Stimulated activated CD4-positive, alpha-beta T cell treated with anti-CD3 and anti-CD28 coated beads, Interleukin-1b, Interleukin-23, amount 100 ng/mL, for 4 hours (primary cell): ENCODE results near the gene MAGI2.
A peak's percentile ranks its signal among the peaks of the same experiment; 100 is the strongest.

ENCODE experiments used
- DNase-seq, 2 donors: peaks; one replicate each; pipeline ENCODE4 v3.0.0-alpha.2; 2020; ENCODE audit warnings: low read depth in 2 of 2

The MAGI2 gene

DNA sequence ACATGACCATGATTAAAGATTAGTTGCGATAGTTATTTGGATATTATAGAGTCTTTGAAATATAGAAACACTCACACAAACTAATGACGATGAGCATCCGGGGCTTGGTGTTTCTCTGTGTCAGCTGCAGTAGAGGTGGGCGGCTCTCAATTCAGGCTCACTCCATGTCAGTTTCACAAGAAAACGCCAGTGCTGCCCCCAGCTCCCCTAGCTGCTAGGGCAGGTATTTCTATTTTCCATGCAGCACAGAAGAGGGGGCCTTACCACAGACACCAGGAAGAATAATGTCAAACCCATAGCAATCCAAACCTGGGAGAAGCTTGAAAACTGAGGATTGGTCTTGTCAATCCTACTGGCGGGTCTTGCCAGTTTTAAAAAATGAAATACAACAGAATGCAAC, 1457.8 kb downstream of the MAGI2 start:
- no peak for DNase-seq

- DNase-seq, result no peak
Measured at GRCh38 chr7:77993838-77994237, 1459.6 kb downstream of the MAGI2 start.

DNA sequence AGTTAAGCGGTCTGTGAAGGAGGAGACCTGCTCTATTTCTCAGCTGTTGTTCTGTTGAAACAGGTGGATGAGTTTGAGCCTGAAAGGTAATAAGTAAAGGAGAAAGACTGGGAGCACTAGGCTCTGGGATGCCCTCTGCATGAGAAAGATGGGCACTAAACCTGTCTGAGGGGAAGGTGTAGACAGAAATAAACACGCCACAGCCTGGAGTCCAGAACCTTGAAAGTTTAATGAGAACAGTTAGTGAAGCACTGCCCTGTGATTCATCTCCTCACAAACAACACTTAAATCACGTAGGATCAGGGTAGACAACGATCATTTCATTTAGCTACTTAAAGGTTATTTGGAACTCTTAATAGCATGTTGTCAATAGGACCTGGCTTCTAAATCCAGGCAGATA, 1461.8 kb downstream of the MAGI2 start:
- no peak for DNase-seq

GRCh38 chr7:77989981-77990566, 1463.4 kb downstream of the MAGI2 start:
- peak in 1 of 2 donors; percentile 2 for DNase-seq

DNA sequence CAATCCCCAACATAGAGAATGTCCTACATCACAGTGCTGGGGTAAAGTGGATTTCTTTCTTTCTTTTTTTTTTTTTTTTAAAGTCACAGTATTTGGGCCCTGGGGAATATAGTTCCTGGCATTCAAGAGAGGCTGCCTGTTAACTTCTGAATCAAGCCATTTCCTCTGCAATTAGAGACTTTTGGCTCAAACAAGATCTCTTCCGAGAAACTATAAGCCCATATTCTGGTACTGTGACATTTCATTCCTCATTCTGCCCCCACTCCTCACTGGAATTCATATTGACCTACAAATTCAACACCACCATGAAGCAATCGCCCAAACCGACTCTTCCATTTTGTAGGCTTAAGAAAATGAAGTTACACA, 1467.5 kb downstream of the MAGI2 start:
- DNase-seq, result no peak

DNA sequence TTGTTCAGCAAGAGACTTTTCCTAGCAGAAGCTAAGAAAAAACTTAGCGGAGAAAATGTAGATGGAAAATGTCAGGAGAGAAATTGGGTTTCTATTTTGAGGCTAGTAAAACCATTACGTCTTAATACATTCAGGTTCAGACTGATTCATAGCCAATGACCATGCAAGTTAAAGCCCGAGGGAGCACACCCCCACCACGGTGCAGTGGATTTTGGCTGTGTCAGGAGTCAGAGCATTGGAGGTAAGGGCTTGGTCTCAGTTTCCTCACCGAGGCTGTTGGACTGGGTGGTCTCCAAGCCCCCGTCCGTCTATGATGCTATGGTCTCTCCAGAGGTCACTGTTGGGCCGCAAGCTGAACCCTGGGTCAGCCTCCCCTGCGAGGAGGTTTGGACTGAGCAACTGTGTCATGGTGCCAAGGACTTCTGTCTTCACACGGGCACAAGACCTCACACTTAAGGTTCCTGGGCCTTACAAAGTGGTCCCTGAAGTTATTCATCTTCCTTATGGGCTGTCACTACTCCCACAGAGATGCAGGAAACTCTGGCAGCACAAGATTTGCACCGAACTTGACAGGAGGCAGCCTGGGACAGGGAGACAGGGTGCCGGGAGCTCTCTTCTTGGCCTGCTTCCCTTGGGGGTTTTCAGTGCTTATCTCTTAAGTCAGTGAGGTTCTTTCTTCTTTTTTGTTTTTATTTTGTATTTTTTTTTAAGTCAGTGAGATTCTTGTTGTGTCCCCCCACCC, 1468.1 kb downstream of the MAGI2 start:
- DNase-seq, result no peak

DNA sequence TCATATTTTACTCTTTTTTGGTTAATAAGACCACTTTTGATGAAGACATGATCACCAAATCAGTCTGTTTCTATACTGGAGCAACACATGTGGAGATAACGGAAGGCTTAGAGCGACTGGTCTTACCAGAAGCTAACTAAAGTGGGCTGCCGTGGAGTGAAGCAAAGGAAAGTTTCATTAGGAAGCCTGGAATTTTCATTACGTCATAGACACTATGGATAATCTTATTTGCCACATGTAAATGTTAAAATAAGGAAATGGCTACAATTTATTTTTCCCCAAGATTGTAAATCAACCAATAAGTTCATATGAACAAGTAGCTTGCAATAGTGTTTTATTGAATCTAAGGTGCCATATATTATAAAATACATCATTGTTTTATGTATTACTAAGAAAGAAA, 1469.5 kb downstream of the MAGI2 start:
- no peak for DNase-seq

- no peak for DNase-seq
Measured at GRCh38 chr7:77982926-77983550, 1470.4 kb downstream of the MAGI2 start.

DNA sequence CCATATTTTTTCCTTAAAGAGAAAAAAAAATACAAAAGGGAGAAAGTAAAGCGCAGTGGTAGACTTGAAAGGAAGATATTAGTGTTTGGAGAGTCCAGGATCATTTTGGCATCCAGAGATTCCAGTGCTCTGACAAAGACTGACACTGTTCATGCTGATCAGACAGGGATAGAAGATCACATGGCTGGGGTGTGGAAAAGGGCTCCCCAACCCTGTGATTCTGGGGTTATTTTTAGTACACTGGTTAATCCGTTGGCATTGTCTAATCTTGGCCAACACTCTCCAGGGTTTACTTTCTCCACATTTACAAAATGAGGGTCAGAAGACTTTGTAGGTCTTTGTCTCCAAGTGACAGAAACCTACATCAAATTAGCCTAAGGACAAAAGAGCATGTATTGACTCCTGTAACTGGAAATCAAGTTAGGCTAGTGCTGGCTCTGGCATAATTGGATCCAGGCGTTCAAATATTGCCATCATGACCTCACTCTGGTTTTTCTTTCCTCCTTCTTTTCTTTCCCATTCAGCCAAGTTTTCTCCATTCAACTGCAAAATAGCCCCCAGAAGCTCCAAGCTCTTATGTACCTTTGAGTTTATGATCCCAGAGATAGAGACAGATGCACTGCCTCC, 1473.3 kb downstream of the MAGI2 start:
- DNase-seq, result no peak

- DNase-seq, result no peak
Measured at GRCh38 chr7:77979219-77979618, 1474.2 kb downstream of the MAGI2 start.

GRCh38 chr7:77975672-77976480, 1477.6 kb downstream of the MAGI2 start:
- DNase-seq, result no peak

DNA sequence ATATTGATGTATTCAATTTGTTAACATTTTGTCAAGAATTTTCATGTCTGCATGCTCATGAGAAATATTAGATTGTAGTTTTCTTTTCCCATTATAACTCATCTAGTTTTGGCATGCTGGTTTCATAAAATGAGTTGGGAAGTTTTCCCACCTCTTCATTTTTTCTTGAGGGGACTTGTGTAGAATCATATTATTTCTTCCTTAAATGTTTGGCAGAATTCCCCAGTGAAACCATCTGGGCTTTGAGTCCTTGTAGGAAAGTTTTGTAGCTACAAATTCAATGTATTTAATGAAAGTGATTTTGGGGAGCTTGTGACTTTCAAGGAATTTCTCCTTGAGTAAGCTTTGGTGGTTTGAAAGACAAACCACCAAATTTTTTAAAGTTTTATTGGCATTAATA, 1481.7 kb downstream of the MAGI2 start:
- no peak for DNase-seq

DNA sequence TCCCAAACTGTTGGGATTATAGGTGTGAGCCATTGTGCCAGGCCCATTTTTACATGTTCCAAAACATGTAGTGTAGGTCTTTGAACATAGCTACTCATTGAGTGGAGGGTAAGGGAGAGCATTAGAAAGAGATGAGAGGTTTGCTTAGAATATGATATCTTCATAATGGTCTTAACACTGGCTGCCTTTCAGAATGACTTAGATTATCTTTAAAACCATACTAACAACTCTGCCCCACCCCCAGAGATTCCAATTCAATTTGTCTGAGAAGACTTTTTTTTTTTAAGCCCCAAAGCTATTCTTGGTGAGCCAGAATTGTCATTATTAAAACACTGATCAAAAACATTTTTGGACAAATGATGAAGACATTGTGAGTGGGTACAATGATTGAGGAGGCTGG, 1486.0 kb downstream of the MAGI2 start:
- no peak for DNase-seq
